Measurements from ENCODE around the gene ZSCAN16.

ZSCAN16 gene

GRCh38 chr6:28139860-28140543 is 15.6 kb downstream of the ZSCAN16 start:
- 0 out of 2 replicates have a peak overlapping the region, but pooled peaks have one; percentile 22 for H3K4me2 ChIP-seq (ENCODE audit: low read length)
- no peak overlapping the region for H3K4me3 ChIP-seq (ENCODE audit: low read depth, low read length, poor library complexity, severe bottlenecking)
- H2AFZ ChIP-seq (ENCODE audit: low read length): no peak overlapping the region
- TF ChIP-seq EZH2 (IDR thresholded peaks at IDR 0.05; ENCODE audit: borderline replicate concordance, low read length): no peak
- TF ChIP-seq, protein P1, sequence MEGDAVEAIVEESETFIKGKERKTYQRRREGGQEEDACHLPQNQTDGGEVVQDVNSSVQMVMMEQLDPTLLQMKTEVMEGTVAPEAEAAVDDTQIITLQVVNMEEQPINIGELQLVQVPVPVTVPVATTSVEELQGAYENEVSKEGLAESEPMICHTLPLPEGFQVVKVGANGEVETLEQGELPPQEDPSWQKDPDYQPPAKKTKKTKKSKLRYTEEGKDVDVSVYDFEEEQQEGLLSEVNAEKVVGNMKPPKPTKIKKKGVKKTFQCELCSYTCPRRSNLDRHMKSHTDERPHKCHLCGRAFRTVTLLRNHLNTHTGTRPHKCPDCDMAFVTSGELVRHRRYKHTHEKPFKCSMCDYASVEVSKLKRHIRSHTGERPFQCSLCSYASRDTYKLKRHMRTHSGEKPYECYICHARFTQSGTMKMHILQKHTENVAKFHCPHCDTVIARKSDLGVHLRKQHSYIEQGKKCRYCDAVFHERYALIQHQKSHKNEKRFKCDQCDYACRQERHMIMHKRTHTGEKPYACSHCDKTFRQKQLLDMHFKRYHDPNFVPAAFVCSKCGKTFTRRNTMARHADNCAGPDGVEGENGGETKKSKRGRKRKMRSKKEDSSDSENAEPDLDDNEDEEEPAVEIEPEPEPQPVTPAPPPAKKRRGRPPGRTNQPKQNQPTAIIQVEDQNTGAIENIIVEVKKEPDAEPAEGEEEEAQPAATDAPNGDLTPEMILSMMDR (IDR thresholded peaks at IDR 0.05; ENCODE audit: low read length): no peak
- H3K9ac ChIP-seq (ENCODE audit: low read length): no peak overlapping the region
- no peaks in the 10 kb centered on the region for H3K27me3 ChIP-seq (ENCODE audit: insufficient read depth, low read length)
- H3K27ac ChIP-seq (ENCODE audit: low read depth, low read length, poor library complexity, severe bottlenecking): no peak overlapping the region
- H3F3A ChIP-seq (ENCODE audit: insufficient read depth, low read length): no peaks in the 10 kb centered on the region
- H3K4me1 ChIP-seq (ENCODE audit: insufficient read depth, low read length, severe bottlenecking): peaks cover 44% of the 10 kb centered on the region
- H3K9me2 ChIP-seq (ENCODE audit: low read depth, low read length): no peaks in the 10 kb centered on the region
- H4K20me1 ChIP-seq (ENCODE audit: insufficient read depth, low read length): no peaks in the 10 kb centered on the region
- peaks cover 34% of the 10 kb centered on the region for H3K79me2 ChIP-seq (ENCODE audit: insufficient read depth, low read length)
- peaks cover 8% of the 10 kb centered on the region for H3K36me3 ChIP-seq (ENCODE audit: insufficient read depth, low read length)
- H3K9me3 ChIP-seq (ENCODE audit: low read length): no peaks in the 10 kb centered on the region

DNA sequence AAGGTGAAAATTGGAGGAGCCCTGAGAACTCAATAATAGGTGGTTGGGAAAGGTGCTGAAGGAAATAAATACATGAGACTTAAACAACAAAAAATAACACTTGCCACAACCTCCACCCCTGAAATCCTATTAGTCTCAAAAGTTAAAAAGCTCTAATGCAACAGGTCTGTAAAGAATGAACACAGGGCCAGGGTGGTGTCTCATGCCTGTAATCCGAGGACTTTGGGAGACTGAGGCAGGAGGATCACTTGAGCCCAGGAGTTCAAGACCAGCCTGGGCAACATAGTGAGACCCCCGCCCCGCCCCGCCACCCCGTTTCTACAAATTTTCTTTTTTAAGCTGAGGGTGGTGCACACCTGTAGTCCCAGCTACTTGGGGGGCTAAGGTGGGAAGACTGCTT is 16.2 kb downstream of the ZSCAN16 start:
- Histone ChIP-seq H2AFZ (ENCODE audit: low read length) (no peak overlapping the region), H3K4me2 (ENCODE audit: low read length) (0 out of 2 replicates have a peak overlapping the region, but pooled peaks have one; percentile 22)
- TF ChIP-seq, protein P1 (IDR thresholded peaks at IDR 0.05; ENCODE audit: low read length): no peak
- no peak for TF ChIP-seq EZH2 (IDR thresholded peaks at IDR 0.05; ENCODE audit: borderline replicate concordance, low read length)

GRCh38 chr6:28141500-28142329 is 17.3 kb downstream of the ZSCAN16 start, which contains the start of gene ZKSCAN8:
TSS of gene ZKSCAN8 (plus strand) at chr6:28141883. CDS start at chr6:28148408, 6,525 bp downstream.
- Histone ChIP-seq H3K9me2 (ENCODE audit: low read depth, low read length) (no peaks in the 10 kb centered on the region), H3K4me2 (ENCODE audit: low read length) (peak within 1 kb of the TSS; percentile 89), H3K36me3 (ENCODE audit: insufficient read depth, low read length) (peaks cover 23% of the 10 kb centered on the region), H3K27me3 (ENCODE audit: insufficient read depth, low read length) (no peaks in the 10 kb centered on the region), H4K20me1 (ENCODE audit: insufficient read depth, low read length) (no peaks in the 10 kb centered on the region), H3K79me2 (ENCODE audit: insufficient read depth, low read length) (peaks cover 24% of the 10 kb centered on the region), H3K9ac (ENCODE audit: low read length) (peak within 1 kb of the TSS; percentile 88), H3K27ac (ENCODE audit: low read depth, low read length, poor library complexity, severe bottlenecking) (peak within 1 kb of the TSS; percentile 62), H3K4me1 (ENCODE audit: insufficient read depth, low read length, severe bottlenecking) (peaks cover 35% of the 10 kb centered on the region), H3K4me3 (ENCODE audit: low read depth, low read length, poor library complexity, severe bottlenecking) (peak within 1 kb of the TSS; percentile 91), H2AFZ (ENCODE audit: low read length) (peak within 1 kb of the TSS; percentile 89), H3K9me3 (ENCODE audit: low read length) (no peaks in the 10 kb centered on the region), H3F3A (ENCODE audit: insufficient read depth, low read length) (no peaks in the 10 kb centered on the region)
- no peak for TF ChIP-seq EZH2 (IDR thresholded peaks at IDR 0.05; ENCODE audit: borderline replicate concordance, low read length)
- TF ChIP-seq, protein P1 (IDR thresholded peaks at IDR 0.05; ENCODE audit: low read length): no peak

More for the DNA sequence above, 16.2 kb downstream of the ZSCAN16 start:
- Histone ChIP-seq H3K9me3 (ENCODE audit: low read length) (no peaks in the 10 kb centered on the region), H3K79me2 (ENCODE audit: insufficient read depth, low read length) (peaks cover 32% of the 10 kb centered on the region), H3K4me3 (ENCODE audit: low read depth, low read length, poor library complexity, severe bottlenecking) (no peak overlapping the region), H3F3A (ENCODE audit: insufficient read depth, low read length) (no peaks in the 10 kb centered on the region), H3K9me2 (ENCODE audit: low read depth, low read length) (no peaks in the 10 kb centered on the region), H3K9ac (ENCODE audit: low read length) (no peak overlapping the region), H3K27ac (ENCODE audit: low read depth, low read length, poor library complexity, severe bottlenecking) (no peak overlapping the region), H3K27me3 (ENCODE audit: insufficient read depth, low read length) (no peaks in the 10 kb centered on the region), H4K20me1 (ENCODE audit: insufficient read depth, low read length) (no peaks in the 10 kb centered on the region), H3K36me3 (ENCODE audit: insufficient read depth, low read length) (peaks cover 12% of the 10 kb centered on the region), H3K4me1 (ENCODE audit: insufficient read depth, low read length, severe bottlenecking) (peaks cover 39% of the 10 kb centered on the region)
